IMR-90 (cell line): ENCODE measurements around the gene FLCN.

ENCODE experiments used
- BHLHE40 ChIP-seq: fragments of 150-350 bp; IDR thresholded peaks from 2 replicates; pipeline ENCODE4 v1.6.1; 2016; ENCODE audit warnings: mild to moderate bottlenecking, low read depth, low read length
- CEBPB ChIP-seq: IDR thresholded peaks from 2 replicates; pipeline ENCODE4 v1.6.1; 2012; ENCODE audit warnings: low read depth, low read length, improper control_type of control experiment
- MAFK ChIP-seq: IDR thresholded peaks from 2 replicates; pipeline ENCODE4 v1.6.1; 2012; ENCODE audit warnings: low read depth, low read length, improper control_type of control experiment
- MXI1 ChIP-seq: IDR thresholded peaks from 2 replicates; pipeline ENCODE4 v1.6.1; 2012; ENCODE audit warnings: low read depth, mild to moderate bottlenecking, low read length, moderate library complexity, borderline replicate concordance
- NFE2L2 ChIP-seq: fragments of 150-350 bp; IDR thresholded peaks from 2 replicates; pipeline ENCODE4 v1.6.1; 2016; ENCODE audit warnings: low read depth, mild to moderate bottlenecking, low read length
- POLR2A ChIP-seq: IDR thresholded peaks from 2 replicates; pipeline ENCODE4 v1.6.1; 2012; ENCODE audit warnings: mild to moderate bottlenecking, low read depth, low read length
- RAD21 ChIP-seq: IDR thresholded peaks from 2 replicates; pipeline ENCODE4 v1.6.1; 2012; ENCODE audit warnings: low read length, improper control_type of control experiment
- RCOR1 ChIP-seq: IDR thresholded peaks from 2 replicates; pipeline ENCODE4 v1.6.1; 2012; ENCODE audit warnings: mild to moderate bottlenecking, low read length, improper control_type of control experiment; ENCODE audit not compliant: insufficient replicate concordance
- RFX5 ChIP-seq: IDR thresholded peaks from 2 replicates; pipeline ENCODE4 v1.8.0; 2012; ENCODE audit warnings: low read depth, mild to moderate bottlenecking, low read length, moderate library complexity
- SMC3 ChIP-seq: fragments of 150-350 bp; IDR thresholded peaks from 2 replicates; pipeline ENCODE4 v1.6.1; 2016; ENCODE audit warnings: low read depth, mild to moderate bottlenecking, antibody characterized with exemption, low read length, moderate library complexity
- TF ChIP-seq, protein P1 (sequence below): conservative IDR thresholded peaks from 2 replicates; pipeline ENCODE4 v1.5.1; 2012; ENCODE audit warnings: mild to moderate bottlenecking, low read depth, low read length, improper control_type of control experiment
- TF ChIP-seq, protein P2 (sequence below): fragments of 150-350 bp; IDR thresholded peaks from 2 replicates; pipeline ENCODE4 v1.6.1; 2017; ENCODE audit warnings: mild to moderate bottlenecking, antibody characterized with exemption, low read length, low read depth

DNA sequence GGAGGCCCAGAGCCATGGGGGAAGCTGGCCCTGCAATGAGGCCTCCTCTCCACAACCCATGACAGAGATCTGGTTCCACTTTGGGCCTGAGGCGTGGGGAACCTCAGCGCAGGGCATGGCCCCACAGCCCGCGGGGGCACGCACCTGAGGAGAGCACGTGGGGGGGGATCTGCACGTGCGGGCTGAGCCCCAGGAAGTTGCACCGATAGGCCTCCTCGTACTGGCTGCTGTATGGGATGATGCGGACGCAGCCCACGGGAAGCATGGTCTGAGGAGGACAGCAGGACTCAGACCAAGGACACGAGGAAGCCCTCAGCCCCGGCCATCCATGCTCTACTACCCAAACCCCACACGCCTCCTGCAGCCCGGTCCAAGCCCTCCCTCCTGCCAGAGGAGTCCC is 20.7 kb downstream of the FLCN start:
- TF ChIP-seq POLR2A (no peak), SMC3 (no peak), NFE2L2 (no peak), MXI1 (no peak), RFX5 (no peak), BHLHE40 (no peak), RAD21 (no peak), CEBPB (no peak), RCOR1 (no peak), MAFK (no peak)
- TF ChIP-seq, protein P1, sequence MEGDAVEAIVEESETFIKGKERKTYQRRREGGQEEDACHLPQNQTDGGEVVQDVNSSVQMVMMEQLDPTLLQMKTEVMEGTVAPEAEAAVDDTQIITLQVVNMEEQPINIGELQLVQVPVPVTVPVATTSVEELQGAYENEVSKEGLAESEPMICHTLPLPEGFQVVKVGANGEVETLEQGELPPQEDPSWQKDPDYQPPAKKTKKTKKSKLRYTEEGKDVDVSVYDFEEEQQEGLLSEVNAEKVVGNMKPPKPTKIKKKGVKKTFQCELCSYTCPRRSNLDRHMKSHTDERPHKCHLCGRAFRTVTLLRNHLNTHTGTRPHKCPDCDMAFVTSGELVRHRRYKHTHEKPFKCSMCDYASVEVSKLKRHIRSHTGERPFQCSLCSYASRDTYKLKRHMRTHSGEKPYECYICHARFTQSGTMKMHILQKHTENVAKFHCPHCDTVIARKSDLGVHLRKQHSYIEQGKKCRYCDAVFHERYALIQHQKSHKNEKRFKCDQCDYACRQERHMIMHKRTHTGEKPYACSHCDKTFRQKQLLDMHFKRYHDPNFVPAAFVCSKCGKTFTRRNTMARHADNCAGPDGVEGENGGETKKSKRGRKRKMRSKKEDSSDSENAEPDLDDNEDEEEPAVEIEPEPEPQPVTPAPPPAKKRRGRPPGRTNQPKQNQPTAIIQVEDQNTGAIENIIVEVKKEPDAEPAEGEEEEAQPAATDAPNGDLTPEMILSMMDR: no peak
- TF ChIP-seq, protein P2, sequence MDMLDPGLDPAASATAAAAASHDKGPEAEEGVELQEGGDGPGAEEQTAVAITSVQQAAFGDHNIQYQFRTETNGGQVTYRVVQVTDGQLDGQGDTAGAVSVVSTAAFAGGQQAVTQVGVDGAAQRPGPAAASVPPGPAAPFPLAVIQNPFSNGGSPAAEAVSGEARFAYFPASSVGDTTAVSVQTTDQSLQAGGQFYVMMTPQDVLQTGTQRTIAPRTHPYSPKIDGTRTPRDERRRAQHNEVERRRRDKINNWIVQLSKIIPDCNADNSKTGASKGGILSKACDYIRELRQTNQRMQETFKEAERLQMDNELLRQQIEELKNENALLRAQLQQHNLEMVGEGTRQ: no peak
